Mucosa of descending colon (tissue), 3 donors: ENCODE measurements around the gene LONRF2. TPM values are rescaled to one million over a fixed set of nuclear protein-coding genes. Genes with fewer than 3 reads are reported as not detected.

ENCODE experiments used
- ATAC-seq: fragments of 200-7000 bp; cut with Tn5 transposase; one replicate; pipeline ENCODE4 v1.9.1; 2020; ENCODE audit warnings: mild to moderate bottlenecking, moderate library complexity
- DNase-seq, 3 donors: peaks; one replicate each; pipeline ENCODE4 v3.0.0-alpha.2; 2020
- H3K36me3 ChIP-seq: fragments of 200-600 bp; one replicate; pipeline ENCODE4 v1.8.0; 2021; ENCODE audit warnings: low read depth, mild to moderate bottlenecking
- H3K4me1 ChIP-seq: fragments of 200-600 bp; one replicate; pipeline ENCODE4 v1.8.0; 2021; ENCODE audit warnings: low read depth, mild to moderate bottlenecking
- H3K4me3 ChIP-seq: fragments of 200-600 bp; one replicate; pipeline ENCODE4 v1.8.0; 2021; ENCODE audit warnings: mild to moderate bottlenecking
- H3K9me3 ChIP-seq: fragments of 200-600 bp; one replicate; pipeline ENCODE4 v1.8.0; 2021; ENCODE audit warnings: mild to moderate bottlenecking
- intact Hi-C, 2 donors: fragments of 100-400 bp; cut with DNase I in 1 of 2; cut with micrococcal nuclease in 1 of 2; formaldehyde crosslinking; loops; one replicate each; pipeline versions ENCODE4 v1.11.0 to v1.11.1; 2022; cut with DNase I, micrococcal nuclease
- total RNA-seq, 3 donors: library from RNA; stranded (reverse); fragmentation: NEBNext Ultra II Directional in 2 of 3; extraction: Animal tissue kit (Norgen Biotek cat#: 25700) in 2 of 3; gene quantifications; one replicate each; pipeline versions ENCODE4 v1.2.1 to v1.2.4, GENCODE V29; 2021 to 2023
- TF ChIP-seq, protein P1 (sequence below): fragments of 200-600 bp; IDR thresholded peaks from one replicate; pipeline ENCODE4 v1.8.0; 2022; ENCODE audit warnings: antibody characterized with exemption, mild to moderate bottlenecking
- donor health status: DM: no; HTN: no; CAD: no; lungs with moderate emphysema.
- donor health status: DM: no; HTN: no; CAD: no.
- donor health status: DM: no; HTN: yes; CAD: no.

Gene LONRF2
- total RNA-seq, 3 donors from 2014 or later: 0.41 to 19.9 (median 0.67) TPM

- H3K9me3 ChIP-seq: no peaks in the 10 kb centered on the region
- H3K36me3 ChIP-seq: no peaks in the 10 kb centered on the region
- DNase-seq (no peak), ATAC-seq (no peak)
- intact Hi-C loops: no loop called here
- no peaks in the 10 kb centered on the region for H3K4me1 ChIP-seq
- TF ChIP-seq, protein P1, sequence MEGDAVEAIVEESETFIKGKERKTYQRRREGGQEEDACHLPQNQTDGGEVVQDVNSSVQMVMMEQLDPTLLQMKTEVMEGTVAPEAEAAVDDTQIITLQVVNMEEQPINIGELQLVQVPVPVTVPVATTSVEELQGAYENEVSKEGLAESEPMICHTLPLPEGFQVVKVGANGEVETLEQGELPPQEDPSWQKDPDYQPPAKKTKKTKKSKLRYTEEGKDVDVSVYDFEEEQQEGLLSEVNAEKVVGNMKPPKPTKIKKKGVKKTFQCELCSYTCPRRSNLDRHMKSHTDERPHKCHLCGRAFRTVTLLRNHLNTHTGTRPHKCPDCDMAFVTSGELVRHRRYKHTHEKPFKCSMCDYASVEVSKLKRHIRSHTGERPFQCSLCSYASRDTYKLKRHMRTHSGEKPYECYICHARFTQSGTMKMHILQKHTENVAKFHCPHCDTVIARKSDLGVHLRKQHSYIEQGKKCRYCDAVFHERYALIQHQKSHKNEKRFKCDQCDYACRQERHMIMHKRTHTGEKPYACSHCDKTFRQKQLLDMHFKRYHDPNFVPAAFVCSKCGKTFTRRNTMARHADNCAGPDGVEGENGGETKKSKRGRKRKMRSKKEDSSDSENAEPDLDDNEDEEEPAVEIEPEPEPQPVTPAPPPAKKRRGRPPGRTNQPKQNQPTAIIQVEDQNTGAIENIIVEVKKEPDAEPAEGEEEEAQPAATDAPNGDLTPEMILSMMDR: no peak
- no peak overlapping the region for H3K4me3 ChIP-seq
These were observed 65.9 kb downstream of the LONRF2 start for GRCh38 chr2:100256416-100256815.

DNA sequence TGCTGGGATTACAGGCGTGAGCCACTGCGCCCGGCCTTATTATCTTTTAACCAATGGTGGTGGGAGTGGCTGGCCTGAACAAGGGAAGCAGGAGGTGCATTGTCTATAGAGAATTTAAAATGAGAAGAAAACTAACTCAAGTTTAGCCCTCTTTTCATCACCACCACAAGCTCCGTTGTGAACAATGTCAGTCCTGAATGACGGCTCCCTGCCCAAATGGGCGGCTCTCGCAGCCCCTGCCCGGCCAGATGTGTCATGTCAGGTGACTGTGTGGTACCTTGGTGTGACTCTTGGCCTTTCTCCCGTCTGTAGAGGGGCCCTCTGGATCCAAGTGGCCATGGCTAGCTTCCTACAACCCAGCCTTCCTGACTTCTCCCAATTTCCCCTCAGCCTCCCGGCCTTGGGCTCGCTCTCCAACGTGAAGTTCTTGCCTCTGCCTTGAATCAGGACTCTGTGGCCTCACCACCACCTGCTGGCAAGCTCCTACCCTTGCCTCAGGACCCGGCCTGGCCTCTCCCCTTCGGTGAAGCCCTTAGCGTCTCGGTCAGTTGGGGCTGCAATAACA lies 67.6 kb downstream of the LONRF2 start:
- ATAC-seq: no peak
- no peaks in the 10 kb centered on the region for H3K36me3 ChIP-seq
- TF ChIP-seq, protein P1: no peak
- no peak for DNase-seq
- H3K4me1 ChIP-seq: no peaks in the 10 kb centered on the region
- intact Hi-C loops: no loop called here
- no peaks in the 10 kb centered on the region for H3K9me3 ChIP-seq
- H3K4me3 ChIP-seq: no peak overlapping the region

- no peaks in the 10 kb centered on the region for H3K9me3 ChIP-seq
- intact Hi-C loops: no loop called here
- ATAC-seq: no peak
These were observed 68.5 kb downstream of the LONRF2 start for GRCh38 chr2:100253786-100254185.

GRCh38 chr2:100252811-100253698 lies 69.2 kb downstream of the LONRF2 start:
- intact Hi-C loops: no loop called here
- ATAC-seq: no peak

More at GRCh38 chr2:100253786-100254185, 68.5 kb downstream of the LONRF2 start:
- Histone ChIP-seq H3K36me3 (no peaks in the 10 kb centered on the region), H3K4me3 (no peak overlapping the region), H3K4me1 (no peaks in the 10 kb centered on the region)
- no peak for DNase-seq
- TF ChIP-seq, protein P1: no peak

GRCh38 chr2:100250645-100251044 lies 71.7 kb downstream of the LONRF2 start:
- no peaks in the 10 kb centered on the region for H3K36me3 ChIP-seq
- H3K9me3 ChIP-seq: no peaks in the 10 kb centered on the region
- no peaks in the 10 kb centered on the region for H3K4me1 ChIP-seq
- ATAC-seq (no peak), DNase-seq (no peak)
- no peak overlapping the region for H3K4me3 ChIP-seq
- intact Hi-C loops: no loop called here
- TF ChIP-seq, protein P1: no peak

More at GRCh38 chr2:100252811-100253698, 69.2 kb downstream of the LONRF2 start:
- TF ChIP-seq, protein P1: no peak
- H3K36me3 ChIP-seq: no peaks in the 10 kb centered on the region
- H3K4me1 ChIP-seq: no peaks in the 10 kb centered on the region
- H3K9me3 ChIP-seq: no peaks in the 10 kb centered on the region
- H3K4me3 ChIP-seq: no peak overlapping the region
- DNase-seq: no peak
